Esophagus muscularis mucosa (tissue), 4 donors: Measurements from ENCODE around the gene SPRED1. TPM values are rescaled to one million over a fixed set of nuclear protein-coding genes. Genes with fewer than 3 reads are reported as not detected.

Experiments
- DNase-seq: peaks from one replicate; pipeline ENCODE4 v3.0.0-alpha.2; 2017; ENCODE audit errors: extremely low spot score
- H3K27ac ChIP-seq, 4 donors: fragments of 200-600 bp; sonication (generic); replicated peaks in 1 of 4; 1 replicate in 3 of 4; 2 replicates in 1 of 4; pipeline ENCODE4 v1.5.1; 2016 to 2019; ENCODE audit warnings: mild to moderate bottlenecking in 1 of 4
- H3K27me3 ChIP-seq, 4 donors: fragments of 200-600 bp; sonication (generic); one replicate each; pipeline versions ENCODE4 v1.5.1 to v1.6.0; 2016 to 2019
- H3K36me3 ChIP-seq, 4 donors: fragments of 200-600 bp; sonication (generic); one replicate each; pipeline ENCODE4 v1.5.1; 2016 to 2019
- H3K4me1 ChIP-seq, 4 donors: fragments of 200-600 bp; sonication (generic); one replicate each; pipeline ENCODE4 v1.5.1; 2016 to 2019
- H3K4me3 ChIP-seq, 4 donors: fragments of 200-600 bp; sonication (generic); 1 replicate in 2 of 4; 2 replicates in 2 of 4; pipeline ENCODE4 v1.5.1; 2016 to 2019; ENCODE audit warnings: mild to moderate bottlenecking in 4 of 4, moderate library complexity in 1 of 4
- H3K9me3 ChIP-seq, 4 donors: fragments of 200-600 bp; sonication (generic); 1 replicate in 3 of 4; 2 replicates in 1 of 4; pipeline ENCODE4 v1.5.1; 2016 to 2019
- CTCF ChIP-seq, 3 experiments: fragments of 200-600 bp in 2 of 3; fragments of 450-650 bp in 1 of 3; sonication (generic) in 2 of 3; IDR thresholded peaks; one replicate each; pipeline ENCODE4 v1.5.1; 2017 to 2019; ENCODE audit warnings: antibody characterized with exemption in 3 of 3, mild to moderate bottlenecking in 2 of 3, moderate library complexity in 1 of 3
- EP300 ChIP-seq: sonication (generic); formaldehyde crosslinking; IDR thresholded peaks from one replicate; pipeline ENCODE4 v1.6.1; 2017; ENCODE audit warnings: antibody characterized with exemption
- POLR2A ChIP-seq: fragments of 450-650 bp; IDR thresholded peaks from one replicate; pipeline ENCODE4 v1.6.1; 2017; ENCODE audit warnings: antibody characterized with exemption, moderate library complexity, mild to moderate bottlenecking, low read depth
- POLR2AphosphoS5 ChIP-seq, 2 donors: sonication (generic); formaldehyde crosslinking; IDR thresholded peaks; one replicate each; pipeline ENCODE4 v1.6.1; 2017; ENCODE audit warnings: antibody characterized with exemption in 2 of 2
- WGBS: methylation state at CpG from one replicate; pipeline ENCODE4 v1.1.5; 2018; 5-methylcytosine and 5-hydroxymethylcytosine counted together
- intact Hi-C: fragments of 100-400 bp; cut with DNase I; formaldehyde crosslinking; loops from one replicate; pipeline ENCODE4 v1.15.1; 2023
- total RNA-seq, 4 donors: library from RNA; depleted of rRNA; stranded (reverse); fragments of >200 nt; gene quantifications; one replicate each; pipeline versions ENCODE4 v1.1.0 to v1.2.1, GENCODE V29; 2016

SPRED1 gene
- total RNA-seq, 4 donors from 2014 or later, result 14.5 to 31.1 (median 19.0) TPM

GRCh38 chr15:38308797-38309196, 56.2 kb downstream of the SPRED1 start:
- intact Hi-C loops, result no loop called here
- Histone ChIP-seq H3K4me1 (peaks cover 0 to 3% (median 0%) of the 10 kb centered on the region in 4 donors), H3K36me3 (peaks cover 0 to 3% (median 0%) of the 10 kb centered on the region in 4 donors), H3K27ac (no peak overlapping the region), H3K9me3 (no peaks in the 10 kb centered on the region), H3K4me3 (no peak overlapping the region), H3K27me3 (no peaks in the 10 kb centered on the region)
- no peak for DNase-seq
- 93% methylated on average over 3 of the region's 3 CpGs for WGBS
- no peak for TF ChIP-seq POLR2AphosphoS5 (IDR thresholded peaks at IDR 0.05)
- TF ChIP-seq EP300, result no peak
- TF ChIP-seq CTCF (IDR thresholded peaks at IDR 0.05), result no peak
- TF ChIP-seq POLR2A, result no peak

GRCh38 chr15:38312190-38312589, 59.6 kb downstream of the SPRED1 start:
- intact Hi-C loops, result no loop called here
- 90% methylated on average over 3 of the region's 3 CpGs for WGBS
- DNase-seq, result no peak

GRCh38 chr15:38316311-38316710, 63.7 kb downstream of the SPRED1 start:
- intact Hi-C loops, result no loop called here
- 80% methylated on average over 2 of the region's 2 CpGs for WGBS
- no peak overlapping the region for H3K27ac ChIP-seq

More at GRCh38 chr15:38312190-38312589, 59.6 kb downstream of the SPRED1 start:
- no peak for TF ChIP-seq POLR2AphosphoS5 (IDR thresholded peaks at IDR 0.05)
- no peak for TF ChIP-seq POLR2A
- no peak for TF ChIP-seq EP300
- no peak for TF ChIP-seq CTCF (IDR thresholded peaks at IDR 0.05)
- H3K9me3 ChIP-seq, result no peaks in the 10 kb centered on the region
- no peak overlapping the region for H3K27ac ChIP-seq
- H3K4me3 ChIP-seq, result no peak overlapping the region
- H3K4me1 ChIP-seq, result peaks cover 0 to 3% (median 1%) of the 10 kb centered on the region in 4 donors
- H3K36me3 ChIP-seq, result peaks cover 0 to 3% (median 0%) of the 10 kb centered on the region in 4 donors
- no peaks in the 10 kb centered on the region for H3K27me3 ChIP-seq

GRCh38 chr15:38320181-38320580, 67.5 kb downstream of the SPRED1 start:
- intact Hi-C loops, result no loop called here
- DNase-seq, result no peak
- H3K36me3 ChIP-seq, result peaks cover 0 to 10% (median 2%) of the 10 kb centered on the region in 4 donors
- H3K27me3 ChIP-seq, result no peaks in the 10 kb centered on the region
- H3K4me3 ChIP-seq, result no peak overlapping the region
- TF ChIP-seq POLR2A (no peak), EP300 (no peak), CTCF (IDR thresholded peaks at IDR 0.05) (no peak), POLR2AphosphoS5 (IDR thresholded peaks at IDR 0.05) (no peak)
- peaks cover 0 to 3% (median 0%) of the 10 kb centered on the region in 4 donors for H3K4me1 ChIP-seq
- no peak overlapping the region for H3K27ac ChIP-seq
- H3K9me3 ChIP-seq, result no peaks in the 10 kb centered on the region

More at GRCh38 chr15:38316311-38316710, 63.7 kb downstream of the SPRED1 start:
- Histone ChIP-seq H3K9me3 (no peaks in the 10 kb centered on the region), H3K27me3 (no peaks in the 10 kb centered on the region), H3K36me3 (no peaks in the 10 kb centered on the region), H3K4me1 (peaks cover 0 to 3% (median 0%) of the 10 kb centered on the region in 4 donors), H3K4me3 (no peak overlapping the region)
- TF ChIP-seq POLR2A (no peak), CTCF (IDR thresholded peaks at IDR 0.05) (no peak), POLR2AphosphoS5 (IDR thresholded peaks at IDR 0.05) (no peak), EP300 (no peak)
- no peak for DNase-seq

GRCh38 chr15:38320866-38321265, 68.2 kb downstream of the SPRED1 start:
- Histone ChIP-seq H3K9me3 (no peaks in the 10 kb centered on the region), H3K4me3 (no peak overlapping the region), H3K27me3 (no peaks in the 10 kb centered on the region), H3K27ac (no peak overlapping the region), H3K36me3 (peaks cover 0 to 17% (median 2%) of the 10 kb centered on the region in 4 donors), H3K4me1 (no peaks in the 10 kb centered on the region)
- no peak for TF ChIP-seq EP300
- TF ChIP-seq CTCF (IDR thresholded peaks at IDR 0.05), result no peak
- TF ChIP-seq POLR2A, result no peak
- no peak for TF ChIP-seq POLR2AphosphoS5 (IDR thresholded peaks at IDR 0.05)
- 74% methylated on average over 2 of the region's 2 CpGs for WGBS
- no peak for DNase-seq
- intact Hi-C loops, result no loop called here
